Cortex of kidney (tissue), 1 donor: ENCODE results near the gene SUGCT.
"Not testable (repeated sequence)": the region's sequence is repeated elsewhere in the genome, so short reads cannot be mapped to it uniquely, and the experiment has no call there.

Source experiments
- DNase-seq: peaks from one replicate; lab custom pipeline; 2025; lab: John Stamatoyannopoulos, UW

The SUGCT gene

DNA sequence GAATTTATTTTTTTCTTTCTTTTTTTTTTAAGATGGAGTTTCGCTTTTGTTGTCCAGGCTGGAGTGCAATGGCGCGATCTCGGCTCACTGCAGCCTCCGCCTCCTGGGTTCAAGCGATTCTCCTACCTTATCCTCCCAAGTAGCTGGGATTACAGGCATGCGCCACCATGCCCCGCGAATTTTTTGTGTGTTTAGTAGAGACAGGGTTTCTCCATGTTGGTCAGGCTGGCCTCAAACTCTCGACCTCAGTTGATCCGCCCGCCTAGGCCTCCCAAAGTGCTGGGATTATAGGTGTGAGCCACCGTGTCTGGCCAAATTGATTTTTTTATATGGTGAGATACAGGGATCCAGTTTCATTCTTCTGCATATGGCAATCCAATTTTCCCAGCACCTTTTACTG, 5.1 kb downstream of the SUGCT start:
- not testable (repeated sequence) for DNase-seq

DNA sequence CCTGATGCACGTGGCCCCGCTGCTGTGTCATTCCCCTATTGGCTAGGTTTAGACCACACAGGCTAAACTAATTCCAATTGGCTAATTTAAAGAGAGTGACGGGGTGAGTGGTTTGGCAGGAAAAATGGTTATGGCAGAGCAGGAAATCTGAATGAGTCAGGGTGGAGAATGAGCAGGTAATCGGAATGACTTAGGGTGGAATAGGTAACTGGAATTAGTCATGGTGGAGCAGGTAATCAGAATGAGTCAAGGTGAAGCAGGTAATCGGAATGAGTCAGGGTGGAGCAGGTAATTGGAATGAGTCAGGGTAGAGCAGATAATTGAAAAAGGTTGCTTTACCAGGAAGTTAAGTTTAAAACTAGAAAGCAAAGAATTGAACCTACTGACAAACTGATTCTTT, 7.1 kb downstream of the SUGCT start:
- DNase-seq: not testable (repeated sequence)

DNA sequence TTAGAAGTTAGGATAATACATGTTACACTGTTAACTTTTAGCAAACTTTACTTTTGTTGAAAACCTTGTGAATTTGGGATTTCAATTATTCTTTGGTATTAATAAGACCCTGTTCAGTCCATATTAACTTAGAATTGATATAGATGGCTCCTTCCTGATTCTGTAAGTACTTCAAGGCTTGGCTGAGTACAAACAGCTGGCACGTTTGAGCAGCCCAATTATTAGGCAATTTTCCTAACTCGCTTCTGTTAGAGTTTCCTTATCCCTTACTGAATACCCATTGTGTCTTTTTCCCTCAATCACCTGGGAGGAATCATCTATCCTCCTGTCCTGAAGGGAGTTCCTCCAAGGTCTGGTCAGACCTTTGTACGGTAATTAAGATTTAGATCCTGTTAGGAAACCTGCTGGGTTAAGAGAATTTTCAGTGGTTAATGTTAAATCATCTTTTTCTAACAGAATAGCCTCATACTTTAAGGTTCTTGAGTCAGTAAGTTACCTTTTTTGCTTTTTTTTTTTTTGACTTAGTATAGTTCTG, 10.9 kb downstream of the SUGCT start:
- DNase-seq: not testable (repeated sequence)

DNA sequence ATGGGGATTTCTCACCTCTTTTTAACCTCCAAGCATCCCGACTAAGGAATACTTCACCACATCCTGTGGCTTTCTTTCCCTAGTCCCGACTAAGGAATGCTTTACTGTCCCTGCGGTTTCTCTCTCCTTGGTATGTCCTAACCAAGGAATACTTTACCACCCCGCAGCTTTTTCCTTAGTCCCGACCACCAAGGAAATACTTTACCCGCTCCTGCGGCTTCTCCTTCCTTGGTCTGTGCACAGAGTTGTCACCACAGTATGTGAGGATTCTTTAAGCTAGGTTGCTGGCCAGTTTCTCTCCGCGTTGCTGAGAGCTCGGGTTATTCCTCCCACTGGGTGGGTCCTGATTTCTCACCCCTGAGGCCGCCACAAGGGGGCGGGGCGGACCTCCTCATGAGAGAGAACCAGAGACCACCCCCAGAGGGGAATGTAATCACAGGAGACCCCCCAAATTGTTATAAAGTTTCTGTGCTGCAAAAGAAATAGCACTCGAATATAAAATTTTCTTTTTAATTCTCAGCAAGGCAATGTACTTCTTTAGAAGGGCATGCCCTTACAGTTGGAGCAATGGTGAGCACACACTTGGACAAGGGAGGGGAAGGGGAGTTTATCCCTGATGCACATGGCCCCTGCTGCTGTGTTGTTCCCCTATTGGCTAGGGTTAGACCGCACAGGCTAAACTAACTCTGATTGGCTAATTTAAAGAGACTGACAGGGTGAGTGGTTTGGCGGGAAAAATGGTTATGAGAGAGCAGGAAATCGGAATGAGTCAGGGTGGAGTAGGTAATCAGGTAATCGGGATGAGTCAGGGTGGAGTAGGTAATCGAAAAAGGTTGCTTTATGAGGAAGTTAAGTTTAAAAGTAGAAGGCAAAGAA, 12.8 kb downstream of the SUGCT start:
- no peak for DNase-seq

DNA sequence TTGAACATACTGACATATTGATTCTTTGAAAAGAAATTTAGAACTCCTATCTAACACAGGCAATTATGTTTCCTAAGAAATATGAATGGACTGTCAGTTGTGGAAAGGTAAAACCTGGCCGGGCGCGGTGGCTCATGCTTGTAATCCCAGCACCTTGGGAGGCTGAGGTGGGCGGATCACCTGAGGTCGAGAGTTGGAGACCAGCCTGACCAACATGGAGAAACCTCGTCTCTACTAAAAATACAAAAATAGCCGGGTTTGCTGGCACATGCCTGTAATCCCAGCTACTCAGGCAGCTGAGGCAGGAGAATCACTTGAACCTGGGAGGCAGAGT, 13.4 kb downstream of the SUGCT start:
- not testable (repeated sequence) for DNase-seq

DNA sequence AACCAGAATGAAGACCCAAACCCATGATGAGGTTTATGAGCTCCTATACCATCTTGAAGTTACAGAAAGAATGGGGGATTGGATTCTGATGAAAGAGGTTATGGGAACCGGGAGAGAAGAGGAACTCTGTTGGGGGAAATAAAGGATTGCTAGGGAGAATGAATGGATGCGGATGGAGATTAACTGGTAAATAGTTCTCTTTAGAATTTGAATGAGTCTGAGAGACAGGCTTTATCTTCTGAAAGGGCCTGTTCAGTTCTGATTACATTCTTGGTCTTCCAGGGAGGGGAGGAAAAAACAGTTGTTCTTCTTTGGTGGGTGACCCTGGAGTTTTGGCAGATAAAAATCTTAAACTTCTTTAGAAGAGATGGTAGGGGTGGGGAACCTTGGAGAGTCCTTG, 13.9 kb downstream of the SUGCT start:
- DNase-seq: no peak

DNA sequence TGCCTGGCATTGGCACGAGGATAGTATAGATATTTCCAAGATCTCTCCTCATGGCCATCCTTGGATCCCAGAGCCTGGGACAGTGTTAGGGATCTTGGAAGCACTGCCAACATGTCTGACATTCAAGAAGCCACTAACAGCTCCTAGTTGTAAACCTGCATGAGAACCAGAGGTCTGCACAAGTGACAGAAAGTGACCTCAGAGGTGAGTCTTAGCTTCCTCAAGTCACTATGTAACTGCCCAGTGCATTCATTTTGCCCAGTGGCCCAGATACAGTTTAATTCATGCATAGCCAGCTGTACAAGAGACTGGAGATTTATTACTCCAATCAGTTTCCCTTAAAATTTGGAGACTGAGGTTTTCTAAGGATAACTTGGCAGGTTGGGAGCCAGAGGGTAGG, 16.7 kb downstream of the SUGCT start:
- DNase-seq: no peak

DNA sequence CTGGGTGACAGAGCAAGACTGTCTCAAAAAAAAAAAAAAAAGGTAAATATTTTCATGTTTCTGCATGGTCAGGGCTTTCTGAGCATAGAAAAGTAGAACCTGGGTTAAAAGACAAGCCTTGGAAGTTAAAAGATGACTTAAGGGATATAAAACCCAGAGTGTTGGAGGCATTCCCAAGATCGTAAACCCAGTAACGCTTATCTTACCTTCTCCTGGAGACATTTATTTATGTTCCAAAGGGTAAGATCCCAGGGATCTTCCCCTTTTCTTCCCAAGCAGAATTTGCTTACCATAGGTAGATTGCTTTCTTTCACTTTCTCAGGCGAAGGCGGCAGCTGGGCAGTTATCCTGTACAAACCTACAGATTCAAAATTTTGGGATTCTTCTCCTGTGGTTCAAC, 22.2 kb downstream of the SUGCT start:
- no peak for DNase-seq

DNA sequence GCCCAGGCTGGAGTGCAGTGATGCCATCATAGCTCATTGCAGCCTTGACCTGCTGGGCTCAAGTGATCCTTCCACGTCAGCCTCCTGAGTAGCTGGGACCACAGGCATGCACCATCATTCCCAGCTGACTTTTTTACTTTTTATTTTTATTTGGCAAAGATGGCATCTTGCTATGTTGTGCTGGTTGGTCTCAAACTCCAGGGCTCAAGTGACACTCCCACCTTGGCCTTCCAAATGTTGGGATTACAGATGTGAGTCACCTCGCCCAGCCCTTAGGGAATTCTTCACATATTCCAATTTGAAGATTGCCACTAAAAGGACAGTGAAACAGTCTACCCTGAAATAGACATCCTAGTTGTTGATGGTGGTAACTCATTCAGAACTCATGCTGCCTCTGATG, 27.7 kb downstream of the SUGCT start:
- no peak for DNase-seq

DNA sequence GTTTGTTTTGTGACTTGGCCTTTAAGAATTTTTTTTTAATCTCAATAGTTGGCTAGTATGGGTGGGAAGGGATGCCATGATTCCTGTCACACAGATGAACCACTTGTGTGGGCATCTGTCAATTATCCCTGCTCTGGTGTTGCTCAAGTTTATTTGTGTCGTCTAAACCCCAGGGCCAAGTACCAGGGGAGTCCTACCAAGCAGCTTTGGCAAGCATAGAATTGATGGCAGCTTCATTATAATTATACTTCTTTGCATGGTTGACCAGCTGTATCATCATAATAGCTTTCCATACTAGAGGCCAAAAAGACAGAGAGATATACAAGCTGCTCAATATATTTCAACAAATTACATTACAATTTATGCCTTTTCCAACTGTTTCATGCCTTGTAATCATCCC, 30.4 kb downstream of the SUGCT start:
- DNase-seq: no peak

DNA sequence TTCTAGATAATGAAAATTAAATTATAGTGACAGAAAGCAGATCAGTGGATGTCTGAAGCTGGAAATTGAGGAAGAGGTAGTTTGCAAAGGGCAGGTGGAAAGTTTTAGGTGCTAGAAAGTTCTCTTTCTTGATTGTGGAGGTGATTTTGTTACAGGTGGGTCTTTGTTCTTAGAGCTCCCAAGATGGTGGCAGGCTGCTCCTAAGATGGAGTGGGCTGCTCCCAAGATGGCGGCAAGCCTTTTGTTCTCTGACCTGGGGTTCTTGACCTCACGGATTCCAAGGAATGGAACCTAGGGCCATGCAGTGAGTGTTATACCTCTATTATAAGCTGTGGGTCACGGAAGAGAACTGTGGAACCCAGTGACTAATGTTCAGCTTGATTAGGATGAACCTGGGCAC, 32.5 kb downstream of the SUGCT start:
- no peak for DNase-seq

DNA sequence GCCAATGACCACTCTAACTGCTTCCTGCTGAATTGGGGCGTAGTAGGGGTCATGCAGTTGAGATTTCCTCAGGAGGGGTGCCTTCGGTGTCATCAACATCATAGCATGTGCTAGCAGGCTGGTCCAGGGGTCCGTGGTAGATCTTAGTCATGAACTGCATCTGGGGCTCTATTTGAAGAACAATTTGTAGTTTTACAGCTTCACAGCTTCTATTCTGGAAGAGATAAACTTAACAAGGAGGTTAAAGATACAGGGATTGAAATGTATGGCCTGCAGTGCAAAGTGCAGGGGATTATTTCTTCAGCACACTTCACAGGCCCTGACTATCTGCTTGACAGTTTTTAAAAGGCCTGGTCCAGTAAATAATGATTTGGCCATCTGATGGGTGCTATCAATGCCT, 33.5 kb downstream of the SUGCT start:
- DNase-seq: not testable (repeated sequence)

DNA sequence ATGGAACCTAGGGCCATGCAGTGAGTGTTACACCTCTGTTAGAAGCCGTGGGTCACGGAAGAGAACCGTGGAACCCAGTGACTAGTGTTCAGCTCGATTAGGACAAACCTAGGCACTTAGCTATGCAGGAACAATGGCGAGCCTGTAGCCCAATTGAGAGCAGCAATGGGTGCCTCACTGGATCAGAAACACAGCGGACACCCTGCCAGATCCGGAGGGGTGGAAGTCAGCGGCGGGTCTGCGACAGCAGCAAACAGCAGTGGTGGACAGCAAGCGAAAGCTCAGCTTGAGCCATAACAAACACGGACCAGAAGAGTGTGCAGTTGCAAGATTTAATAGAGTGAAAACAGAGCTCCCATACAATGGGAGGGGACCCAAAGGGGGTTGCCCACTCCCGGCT, 38.3 kb downstream of the SUGCT start:
- not testable (repeated sequence) for DNase-seq

DNA sequence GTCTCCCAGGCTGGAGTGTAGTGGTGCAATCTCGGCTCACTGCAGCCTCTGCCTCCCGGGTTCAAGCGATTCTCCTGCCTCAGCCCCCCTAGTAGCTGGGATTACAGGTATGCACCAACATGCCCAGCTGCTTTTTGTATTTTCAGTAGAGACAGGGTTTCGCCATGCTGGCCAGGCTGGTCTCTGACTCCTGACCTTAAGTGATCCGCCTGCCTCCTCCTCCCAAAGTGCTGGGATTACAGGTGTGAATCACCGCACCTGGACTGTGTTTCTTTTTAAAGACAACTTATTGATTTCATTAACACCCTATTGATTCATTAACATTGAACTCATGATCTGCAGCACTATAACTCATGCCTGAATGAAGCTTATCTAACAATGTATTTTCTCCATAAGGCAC, 40.5 kb downstream of the SUGCT start:
- not testable (repeated sequence) for DNase-seq

DNA sequence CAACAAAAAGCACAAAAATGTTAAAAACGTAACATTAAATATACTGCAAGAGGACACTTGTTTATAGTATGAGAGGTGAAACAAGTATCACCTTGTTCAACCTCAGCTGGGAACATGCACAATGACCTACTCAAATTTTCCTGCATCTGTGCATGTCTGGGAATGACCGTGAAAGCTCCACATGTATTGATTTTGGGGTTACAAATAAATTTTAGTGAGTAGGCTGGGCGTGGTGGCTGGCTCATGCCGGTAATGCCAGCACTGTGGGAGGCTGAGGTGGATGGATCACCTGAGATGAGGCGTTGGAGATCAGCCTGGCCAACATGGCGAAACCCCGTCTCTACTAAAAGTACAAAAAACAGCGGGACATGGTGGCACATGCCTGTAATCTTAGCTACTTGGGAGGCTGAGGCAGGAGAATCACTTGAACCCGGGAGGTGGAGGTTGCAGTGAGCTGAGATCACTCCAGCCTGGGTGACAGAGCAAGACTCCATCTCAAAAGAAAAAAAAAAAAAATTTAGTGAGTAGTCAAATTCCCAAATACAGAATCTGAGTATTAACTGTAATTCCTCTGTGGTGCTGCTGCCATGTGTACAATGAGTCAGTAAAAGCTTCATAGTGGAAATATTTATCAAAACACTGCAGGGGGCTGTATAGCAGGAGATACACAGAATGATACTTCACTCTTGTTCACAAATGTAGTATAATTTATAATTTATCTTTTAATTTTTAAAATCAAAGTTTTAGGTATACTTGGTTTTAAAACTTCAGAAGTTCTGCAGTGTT, 41.1 kb downstream of the SUGCT start:
- DNase-seq: no peak

DNA sequence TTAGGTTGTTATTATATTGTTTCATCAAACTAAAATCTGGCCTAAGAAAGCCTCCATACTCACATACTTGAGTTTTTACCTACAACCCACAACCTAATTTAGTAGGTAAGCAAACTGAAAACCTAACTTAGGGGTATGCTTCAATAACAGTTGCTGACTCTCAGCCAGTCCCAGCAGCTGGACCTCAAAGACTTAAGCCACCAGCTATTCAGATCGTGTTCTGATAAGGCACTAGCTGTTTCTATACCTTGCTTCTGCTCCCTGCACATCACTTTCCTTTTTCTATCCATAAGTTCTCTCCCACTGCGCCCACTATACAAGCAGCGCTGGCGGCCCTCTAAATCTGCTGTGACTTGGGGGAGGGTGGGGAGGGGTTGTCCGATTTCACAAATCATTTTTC, 42.3 kb downstream of the SUGCT start:
- no peak for DNase-seq

DNA sequence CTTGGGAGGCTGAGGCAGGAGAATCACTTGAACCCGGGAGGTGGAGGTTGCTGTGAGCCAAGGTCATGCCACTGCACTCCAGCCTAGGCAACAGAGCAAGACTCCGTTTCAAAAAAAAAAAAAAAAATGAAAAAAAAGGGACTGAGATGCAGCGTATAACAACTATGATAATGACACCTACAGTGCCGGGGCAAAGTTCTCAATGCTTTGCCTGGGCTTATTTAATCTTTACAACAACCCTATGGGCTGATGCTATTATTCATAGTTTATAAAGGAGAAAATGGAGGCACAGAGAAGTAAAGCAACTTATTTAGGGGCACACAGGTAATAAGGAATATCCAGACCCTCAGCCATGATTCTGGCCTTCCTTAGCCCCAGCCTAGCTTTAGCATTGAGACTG, 47.6 kb downstream of the SUGCT start:
- DNase-seq: no peak

DNA sequence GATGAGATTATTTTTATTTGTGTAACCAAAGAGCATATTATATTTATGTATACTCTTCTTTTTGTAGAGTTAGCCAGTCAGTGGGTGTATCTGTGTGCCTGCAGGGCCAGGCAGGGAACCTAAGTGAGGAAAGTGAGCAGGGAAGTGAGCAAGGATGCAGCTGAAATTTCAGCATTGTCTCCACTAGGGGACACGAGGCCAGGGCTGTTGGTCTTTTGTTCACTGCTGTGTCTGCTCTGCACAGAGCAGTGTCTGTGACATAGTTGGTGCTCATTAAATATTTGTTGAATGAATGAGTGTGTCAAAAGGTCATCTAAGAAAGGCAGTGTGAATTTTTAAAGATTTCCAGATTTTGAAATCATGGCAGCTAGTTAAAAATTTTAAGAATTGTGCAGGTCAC, 51.8 kb downstream of the SUGCT start:
- no peak for DNase-seq

DNA sequence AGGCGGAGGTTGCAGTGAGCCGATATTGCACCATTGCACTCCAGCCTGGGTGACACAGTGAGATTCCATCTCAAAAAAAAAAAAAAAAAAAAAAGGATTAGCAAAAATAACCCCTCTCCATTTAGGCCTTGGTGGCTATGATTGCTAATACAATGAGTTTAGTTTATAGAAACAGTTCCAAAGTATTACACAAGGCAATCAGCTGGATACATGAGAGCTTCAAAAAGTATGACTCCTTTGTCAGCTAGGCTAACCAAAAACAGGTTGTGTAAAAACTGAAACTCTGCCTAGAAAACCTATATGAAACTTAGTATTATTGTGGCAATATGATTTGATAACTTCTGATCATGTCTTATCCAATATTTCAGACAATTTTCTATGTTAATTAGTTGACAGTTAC, 57.2 kb downstream of the SUGCT start:
- no peak for DNase-seq

DNA sequence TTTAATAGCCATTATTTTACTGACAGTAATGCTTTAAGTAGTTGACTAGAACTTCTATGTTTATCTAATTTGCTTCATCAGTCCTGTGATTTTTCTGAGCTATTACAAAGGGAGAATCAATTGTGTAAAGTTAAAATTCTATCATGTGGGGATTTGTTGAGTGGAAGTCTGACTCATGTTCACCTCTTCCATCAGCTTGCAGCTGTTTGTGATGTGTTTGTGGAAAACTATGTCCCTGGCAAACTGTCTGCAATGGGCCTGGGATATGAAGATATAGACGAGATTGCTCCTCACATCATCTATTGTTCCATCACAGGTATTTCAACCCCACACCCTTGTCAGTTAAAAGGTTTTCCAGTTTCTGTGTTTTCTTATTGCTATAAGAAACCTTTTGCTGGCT, 59.9 kb downstream of the SUGCT start:
- no peak for DNase-seq

DNA sequence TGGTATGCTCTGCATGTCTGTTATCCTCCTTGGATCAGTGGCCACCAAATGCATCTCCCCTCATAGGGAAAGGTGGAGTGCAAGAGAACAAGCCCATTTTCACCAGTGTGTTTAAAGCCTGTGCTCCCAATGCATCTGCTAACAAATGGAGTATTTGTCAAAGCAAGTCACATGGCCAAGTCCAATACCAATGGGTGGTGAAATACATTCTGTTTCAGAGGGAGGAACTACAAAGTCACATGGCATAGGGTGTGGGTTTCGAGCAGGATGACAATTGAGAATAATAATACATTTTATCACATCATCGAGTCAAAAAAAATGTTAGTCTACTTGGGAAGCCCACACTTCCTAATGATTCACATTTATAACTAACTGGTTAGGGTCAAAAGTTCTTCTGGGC, 62.7 kb downstream of the SUGCT start:
- DNase-seq: no peak

DNA sequence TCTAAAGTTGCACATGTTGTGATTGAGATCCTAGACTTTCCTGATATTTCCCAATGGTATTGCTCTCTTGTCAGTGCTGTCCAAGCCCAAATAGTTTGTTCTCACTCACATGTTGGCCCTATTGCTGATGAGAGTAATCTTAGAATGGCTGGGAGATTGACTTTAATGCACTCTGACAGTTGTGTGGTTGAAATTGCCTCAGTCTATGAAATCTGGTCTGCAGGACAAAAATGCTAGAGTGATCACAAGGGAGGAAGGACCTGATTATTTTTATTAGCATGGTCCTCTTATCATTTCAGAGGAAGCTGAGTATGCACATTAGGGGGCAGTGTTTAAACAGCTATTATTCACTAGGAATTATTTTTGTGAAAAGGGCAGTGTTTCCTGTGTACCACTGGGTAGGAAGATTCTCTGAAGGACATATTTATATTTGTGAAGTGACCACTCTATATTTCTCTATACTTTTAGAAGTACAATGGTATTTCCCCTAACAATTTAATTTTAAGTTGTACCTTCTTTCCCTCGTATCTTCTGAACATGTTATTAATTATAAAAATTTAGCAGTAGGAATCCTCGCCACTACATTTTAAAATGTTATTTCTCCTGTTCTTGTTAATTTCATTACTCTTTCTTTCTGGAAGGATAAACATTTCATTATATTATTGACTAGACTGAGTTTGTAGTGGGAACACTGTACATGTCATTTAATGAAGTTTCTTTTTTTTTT, 64.4 kb downstream of the SUGCT start:
- DNase-seq: no peak

DNA sequence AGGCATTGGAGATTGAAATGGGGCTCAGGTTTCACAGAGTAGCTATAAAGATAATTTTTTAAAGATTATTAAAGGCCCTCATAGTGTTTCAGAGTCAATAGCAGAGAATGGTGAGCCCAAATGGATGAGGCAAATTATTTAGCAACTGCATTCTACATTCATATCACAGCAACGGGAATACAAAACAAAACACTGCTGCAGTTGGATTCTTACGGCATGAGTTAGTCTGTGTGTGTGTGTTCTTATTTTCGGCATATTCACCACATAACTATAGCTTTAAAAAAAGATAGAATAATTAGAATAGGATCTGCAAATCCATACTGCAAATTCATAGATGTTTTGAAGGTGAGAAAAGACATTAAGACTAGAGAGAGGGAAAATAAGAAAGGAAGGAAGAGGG, 66.0 kb downstream of the SUGCT start:
- no peak for DNase-seq
